HG02870 (cell line): ENCODE data around the gene SLC4A8.
"Not testable (repeated sequence)": the region's sequence is repeated elsewhere in the genome, so short reads cannot be mapped to it uniquely, and the experiment has no call there.

Experiments used
- ATAC-seq: cut with Tn5 transposase; IDR thresholded peaks from one replicate; pipeline ENCODE4 v1.9.1; 2021; ENCODE audit warnings: mild to moderate bottlenecking, moderate library complexity; ENCODE audit not compliant: unreplicated experiment

SLC4A8 gene

GRCh38 chr12:51471111-51471864 is 46.7 kb downstream of the SLC4A8 start:
- no peak for ATAC-seq

GRCh38 chr12:51472984-51473383 is 48.4 kb downstream of the SLC4A8 start:
- ATAC-seq: no peak

GRCh38 chr12:51473947-51474346 is 49.3 kb downstream of the SLC4A8 start:
- ATAC-seq: no peak

GRCh38 chr12:51475543-51475942 is 50.9 kb downstream of the SLC4A8 start:
- no peak for ATAC-seq

- no peak for ATAC-seq
Measured at GRCh38 chr12:51480978-51481377, 56.3 kb downstream of the SLC4A8 start.

GRCh38 chr12:51482929-51483697 is 58.5 kb downstream of the SLC4A8 start:
- no peak for ATAC-seq

GRCh38 chr12:51484119-51484518 is 59.5 kb downstream of the SLC4A8 start:
- ATAC-seq: no peak

- no peak for ATAC-seq
Measured at GRCh38 chr12:51488281-51488680, 63.6 kb downstream of the SLC4A8 start.

GRCh38 chr12:51493281-51493680 is 68.7 kb downstream of the SLC4A8 start:
- no peak for ATAC-seq

GRCh38 chr12:51496895-51497294 is 72.3 kb downstream of the SLC4A8 start:
- ATAC-seq: no peak

- no peak for ATAC-seq
Measured at GRCh38 chr12:51504851-51505250, 80.2 kb downstream of the SLC4A8 start.

GRCh38 chr12:51505360-51506105 is 80.9 kb downstream of the SLC4A8 start:
- ATAC-seq: no peak

GRCh38 chr12:51507178-51507577 is 82.5 kb downstream of the SLC4A8 start:
- ATAC-seq: no peak

- no peak for ATAC-seq
Measured at GRCh38 chr12:51508285-51508684, 83.7 kb downstream of the SLC4A8 start.

GRCh38 chr12:51511546-51512260 is 87.1 kb downstream of the SLC4A8 start:
- no peak for ATAC-seq

- ATAC-seq: no peak
Measured at GRCh38 chr12:51512438-51512837, 87.8 kb downstream of the SLC4A8 start.

- ATAC-seq: not testable (repeated sequence)
Measured at GRCh38 chr12:51515037-51515436, 90.4 kb downstream of the SLC4A8 start.

GRCh38 chr12:51517316-51517715 is 92.7 kb downstream of the SLC4A8 start:
- ATAC-seq: no peak

GRCh38 chr12:51517800-51518199 is 93.2 kb downstream of the SLC4A8 start:
- ATAC-seq: no peak

- peak; percentile 54 for ATAC-seq
Measured at GRCh38 chr12:51519755-51520154, 95.1 kb downstream of the SLC4A8 start.
